Measurements from ENCODE around the gene SLC9A9.

DNA sequence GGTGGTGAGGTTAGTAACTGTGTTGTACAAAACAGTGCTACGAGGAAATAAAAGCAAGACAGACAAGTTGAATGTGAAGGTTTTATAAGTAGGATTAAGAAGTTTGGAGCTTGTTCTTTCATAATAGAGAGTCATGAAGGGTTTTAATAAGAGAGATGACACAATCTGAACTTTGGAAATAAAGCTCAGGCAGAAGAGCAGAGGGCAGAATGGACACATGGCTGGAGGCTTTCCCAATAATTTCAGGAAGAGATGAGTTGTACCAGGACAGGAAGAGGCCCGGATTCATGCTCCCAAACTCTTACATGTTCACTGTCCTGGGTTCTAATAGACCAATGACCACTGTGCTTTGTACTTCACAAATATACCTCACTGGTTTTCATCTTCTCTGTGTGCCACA, 194.8 kb downstream of the SLC9A9 start:
- TF ChIP-seq, protein P1, sequence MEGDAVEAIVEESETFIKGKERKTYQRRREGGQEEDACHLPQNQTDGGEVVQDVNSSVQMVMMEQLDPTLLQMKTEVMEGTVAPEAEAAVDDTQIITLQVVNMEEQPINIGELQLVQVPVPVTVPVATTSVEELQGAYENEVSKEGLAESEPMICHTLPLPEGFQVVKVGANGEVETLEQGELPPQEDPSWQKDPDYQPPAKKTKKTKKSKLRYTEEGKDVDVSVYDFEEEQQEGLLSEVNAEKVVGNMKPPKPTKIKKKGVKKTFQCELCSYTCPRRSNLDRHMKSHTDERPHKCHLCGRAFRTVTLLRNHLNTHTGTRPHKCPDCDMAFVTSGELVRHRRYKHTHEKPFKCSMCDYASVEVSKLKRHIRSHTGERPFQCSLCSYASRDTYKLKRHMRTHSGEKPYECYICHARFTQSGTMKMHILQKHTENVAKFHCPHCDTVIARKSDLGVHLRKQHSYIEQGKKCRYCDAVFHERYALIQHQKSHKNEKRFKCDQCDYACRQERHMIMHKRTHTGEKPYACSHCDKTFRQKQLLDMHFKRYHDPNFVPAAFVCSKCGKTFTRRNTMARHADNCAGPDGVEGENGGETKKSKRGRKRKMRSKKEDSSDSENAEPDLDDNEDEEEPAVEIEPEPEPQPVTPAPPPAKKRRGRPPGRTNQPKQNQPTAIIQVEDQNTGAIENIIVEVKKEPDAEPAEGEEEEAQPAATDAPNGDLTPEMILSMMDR (IDR thresholded peaks at IDR 0.05): no peak
- TF ChIP-seq POLR2AphosphoS5 (IDR thresholded peaks at IDR 0.05): no peak

Measured in prostate gland (tissue), 2 donors.